GM19328 (cell line): ENCODE results near the gene TNFAIP3.
"Not testable (repeated sequence)": the region's sequence is repeated elsewhere in the genome, so short reads cannot be mapped to it uniquely, and the experiment has no call there.

Experiments used
- ATAC-seq: cut with Tn5 transposase; IDR thresholded peaks from one replicate; pipeline ENCODE4 v1.9.1; 2021; ENCODE audit warnings: mild to moderate bottlenecking, moderate library complexity; ENCODE audit not compliant: unreplicated experiment

TNFAIP3 gene

DNA sequence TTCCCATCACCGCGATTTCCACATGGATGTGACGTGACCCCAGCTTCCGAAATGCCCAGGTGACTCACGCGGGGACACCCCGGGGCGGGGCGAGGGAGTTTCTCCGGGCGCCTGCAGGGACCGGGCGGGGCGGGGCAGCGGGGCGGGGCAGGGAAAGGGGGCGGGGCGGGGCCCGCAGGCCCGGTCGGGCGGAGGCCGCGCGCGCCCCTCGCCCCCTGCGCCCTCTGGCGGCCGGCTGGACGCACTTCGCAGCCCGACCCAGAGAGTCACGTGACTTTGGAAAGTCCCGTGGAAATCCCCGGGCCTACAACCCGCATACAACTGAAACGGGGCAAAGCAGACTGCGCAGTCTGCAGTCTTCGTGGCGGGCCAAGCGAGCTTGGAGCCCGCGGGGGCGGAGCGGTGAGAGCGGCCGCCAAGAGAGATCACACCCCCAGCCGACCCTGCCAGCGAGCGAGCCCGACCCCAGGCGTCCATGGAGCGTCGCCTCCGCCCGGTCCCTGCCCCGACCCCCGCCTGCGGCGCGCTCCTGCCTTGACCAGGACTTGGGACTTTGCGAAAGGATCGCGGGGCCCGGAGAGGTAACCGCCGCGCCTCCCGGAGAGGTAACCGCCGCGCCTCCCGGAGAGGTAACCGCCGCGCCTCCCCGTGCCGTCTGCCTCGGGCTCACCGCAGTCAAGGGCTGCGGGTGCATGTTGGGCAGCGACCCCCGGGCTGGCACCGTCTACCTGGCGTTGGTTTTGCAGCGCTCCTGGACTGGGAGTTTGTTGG, at the start of gene TNFAIP3:
TNFAIP3 (plus strand) TSS at position 346 of the 771 bp plus-strand sequence. CDS start 3,969 bp downstream, outside the sequence.
- peak; percentile 65 for ATAC-seq

DNA sequence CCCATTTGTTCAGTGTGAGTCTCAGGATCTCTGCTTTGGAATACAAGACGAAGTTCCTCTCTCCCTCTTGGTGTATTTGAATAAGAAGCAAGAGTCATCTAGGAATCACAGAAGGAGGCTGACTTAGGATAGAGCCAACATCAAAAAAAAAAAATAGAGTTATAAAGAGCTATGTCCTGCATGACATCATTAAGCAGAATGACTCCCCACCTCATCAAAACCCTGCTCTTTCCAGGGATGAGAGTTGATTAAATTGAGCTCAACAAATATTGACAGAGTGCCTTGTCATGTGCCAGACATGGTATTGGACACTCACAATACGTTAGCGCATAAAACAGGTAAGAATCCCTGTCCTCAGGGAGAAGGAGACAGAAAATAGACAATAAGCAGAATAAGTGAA, 48.6 kb upstream of the TNFAIP3 start:
- ATAC-seq, result no peak

DNA sequence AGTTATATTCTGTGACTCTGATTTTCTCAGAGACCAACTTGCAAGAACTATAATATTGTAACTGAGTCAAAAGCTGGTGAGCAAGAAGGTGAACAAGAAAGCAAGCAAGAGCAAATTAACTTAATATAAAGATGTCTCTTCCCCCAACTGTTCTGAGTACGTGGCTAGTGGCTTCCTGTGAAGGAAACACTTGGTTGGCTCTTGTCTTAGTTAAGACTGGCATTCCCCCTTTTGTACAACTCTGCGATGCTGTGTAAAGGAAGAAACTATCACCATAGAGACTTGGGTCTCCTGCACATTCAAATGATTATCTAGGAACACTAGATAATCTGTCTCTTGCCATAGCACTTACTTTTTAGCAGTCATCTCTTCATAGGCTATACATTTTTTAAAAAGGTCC, 47.3 kb upstream of the TNFAIP3 start:
- no peak for ATAC-seq

DNA sequence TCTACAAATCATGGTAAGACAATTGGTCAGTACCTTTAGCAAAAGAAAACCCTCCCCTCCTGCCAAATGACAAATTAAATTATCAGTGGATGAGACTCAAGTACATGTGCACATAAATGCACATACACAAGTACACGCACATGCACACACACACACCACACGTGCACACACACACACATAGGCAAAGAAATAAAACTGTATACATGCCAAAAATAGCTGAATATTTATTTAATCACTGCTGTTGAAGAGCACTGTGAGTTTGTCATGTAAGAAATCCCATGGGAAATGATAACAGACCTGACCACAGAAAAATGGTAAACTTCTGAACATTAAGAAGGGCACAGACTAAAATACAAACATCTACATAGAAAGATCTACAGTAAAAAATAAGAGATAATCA, 46.6 kb upstream of the TNFAIP3 start:
- ATAC-seq, result no peak

DNA sequence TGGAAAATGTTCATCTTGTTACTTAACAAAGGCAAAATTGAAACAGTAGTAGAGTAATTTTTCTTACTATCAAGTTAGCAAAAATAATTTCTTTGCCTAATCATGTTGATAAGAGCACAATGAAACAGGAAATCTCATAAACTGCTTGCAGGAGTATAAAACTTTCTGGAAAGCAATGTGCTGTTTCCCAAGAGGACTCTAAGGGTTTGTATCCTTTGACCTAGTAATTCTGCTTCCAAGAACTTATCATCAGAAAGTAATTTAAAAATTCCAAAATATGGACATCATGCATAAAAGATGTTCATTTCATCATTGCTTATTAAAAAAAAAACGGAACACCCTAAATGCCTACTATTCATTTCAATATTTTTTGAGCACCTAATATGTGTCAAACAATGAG, 46.1 kb upstream of the TNFAIP3 start:
- no peak for ATAC-seq

DNA sequence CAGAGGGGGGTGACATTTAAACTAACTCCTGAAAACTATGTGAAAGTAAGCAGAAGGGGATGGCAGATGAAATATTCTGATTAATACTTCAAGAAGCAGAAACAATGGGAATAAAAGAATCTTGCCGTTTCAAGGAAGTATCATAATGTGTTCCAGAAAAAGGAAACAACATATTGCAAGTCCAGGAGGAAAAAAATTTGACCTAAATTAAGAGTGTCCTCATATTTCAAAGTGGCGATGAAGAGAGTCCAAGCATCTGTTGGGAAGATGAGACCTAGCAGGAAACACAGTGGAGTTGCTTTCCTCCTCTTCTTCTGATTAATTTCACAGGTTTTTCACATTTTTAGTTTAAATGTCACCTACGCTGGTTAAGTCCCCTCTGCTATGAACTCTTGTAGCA, 45.6 kb upstream of the TNFAIP3 start:
- no peak for ATAC-seq

DNA sequence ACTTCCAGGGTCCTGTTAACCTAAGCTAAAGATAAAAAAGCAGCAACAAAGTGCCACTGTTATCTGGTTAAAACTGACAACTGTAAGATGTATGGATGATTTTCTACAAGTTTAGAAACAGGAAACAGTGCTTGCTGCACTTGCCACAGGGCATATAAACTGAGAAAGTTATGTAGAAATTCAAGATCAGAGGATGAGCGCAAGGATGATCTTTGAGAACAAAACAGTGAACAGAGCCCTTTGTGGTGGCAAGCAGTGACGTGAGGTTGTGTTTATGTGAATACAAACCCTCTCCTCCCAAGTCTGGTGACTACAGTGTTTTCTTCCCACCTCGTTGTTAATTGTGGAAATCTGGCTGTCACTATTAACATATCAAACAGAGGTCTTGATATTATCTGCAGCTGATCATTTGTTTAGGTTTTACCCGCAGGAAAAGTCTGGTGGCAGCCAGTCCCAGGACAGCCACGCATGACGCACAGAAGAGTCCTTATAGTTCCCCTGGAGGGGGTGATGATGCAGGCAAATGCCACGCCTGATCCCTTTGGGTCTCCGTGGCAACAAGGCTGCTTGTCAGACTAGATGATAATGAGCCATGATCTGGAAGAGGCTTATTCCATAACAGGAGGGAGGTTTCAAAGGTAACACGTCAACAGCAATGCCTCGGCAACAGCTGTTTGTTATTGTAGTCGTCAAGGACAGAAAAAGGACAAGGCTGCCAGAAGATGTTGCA, 43.1 kb upstream of the TNFAIP3 start:
- ATAC-seq, result no peak

DNA sequence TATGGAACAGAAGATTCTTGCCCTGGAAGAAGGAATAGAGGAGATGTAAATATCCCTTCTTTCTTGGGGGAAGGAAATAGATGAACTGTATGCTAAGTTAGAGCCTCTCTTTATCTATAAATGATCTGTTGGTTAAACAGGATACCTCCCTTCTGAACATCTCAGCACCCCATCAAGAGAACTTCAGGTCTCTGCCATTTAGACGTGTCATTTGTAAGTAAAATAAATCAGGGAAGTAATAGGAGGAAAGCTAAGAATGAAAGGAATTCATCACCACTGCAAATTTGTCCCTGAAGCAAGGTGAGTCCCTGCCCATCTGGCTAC, 42.5 kb upstream of the TNFAIP3 start:
- ATAC-seq, result no peak

DNA sequence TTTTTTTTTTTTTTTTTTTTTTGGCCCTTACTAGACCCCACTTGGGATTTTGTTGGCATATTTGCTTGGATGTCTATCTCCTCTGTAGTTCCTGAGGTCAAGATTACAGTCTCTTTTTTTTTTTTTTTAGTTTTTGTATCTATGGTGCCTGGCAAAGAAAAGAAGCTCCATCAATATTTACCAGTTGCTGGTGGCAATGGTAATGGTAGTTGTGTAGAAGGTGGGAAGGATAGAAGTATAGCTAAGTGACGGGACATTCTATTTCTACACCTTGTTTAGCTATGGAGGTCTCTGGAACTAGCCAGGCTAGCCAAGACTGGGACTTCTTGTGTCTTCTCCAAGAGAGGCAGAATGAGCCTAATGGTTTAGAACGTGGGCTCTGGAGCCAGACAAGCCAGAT, 42.2 kb upstream of the TNFAIP3 start:
- no peak for ATAC-seq

DNA sequence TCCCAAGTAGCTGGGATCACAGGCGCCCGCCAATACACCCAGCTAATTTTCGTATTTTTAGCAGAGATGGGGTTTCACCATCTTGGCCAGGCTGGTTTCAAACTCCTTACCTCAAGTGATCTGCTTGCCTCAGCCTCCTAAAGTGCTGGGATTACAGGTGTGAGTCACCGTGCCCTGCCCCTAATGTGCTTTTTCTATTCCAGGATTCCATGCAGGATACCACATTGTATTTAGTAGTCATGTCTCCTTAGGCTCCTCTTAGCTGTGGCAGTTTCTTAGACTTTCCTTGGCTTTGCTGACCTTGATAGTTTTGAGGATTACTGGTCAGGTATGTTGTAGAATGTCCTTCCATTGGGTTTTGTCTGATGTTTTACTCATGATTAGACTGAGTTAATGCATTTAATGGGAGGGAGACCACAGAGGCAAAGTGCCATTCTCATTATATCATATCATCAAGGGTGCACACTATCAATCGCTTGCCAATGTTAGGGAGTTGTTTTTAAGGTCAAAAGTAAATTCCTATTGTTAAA, 39.6 kb upstream of the TNFAIP3 start:
- no peak for ATAC-seq

DNA sequence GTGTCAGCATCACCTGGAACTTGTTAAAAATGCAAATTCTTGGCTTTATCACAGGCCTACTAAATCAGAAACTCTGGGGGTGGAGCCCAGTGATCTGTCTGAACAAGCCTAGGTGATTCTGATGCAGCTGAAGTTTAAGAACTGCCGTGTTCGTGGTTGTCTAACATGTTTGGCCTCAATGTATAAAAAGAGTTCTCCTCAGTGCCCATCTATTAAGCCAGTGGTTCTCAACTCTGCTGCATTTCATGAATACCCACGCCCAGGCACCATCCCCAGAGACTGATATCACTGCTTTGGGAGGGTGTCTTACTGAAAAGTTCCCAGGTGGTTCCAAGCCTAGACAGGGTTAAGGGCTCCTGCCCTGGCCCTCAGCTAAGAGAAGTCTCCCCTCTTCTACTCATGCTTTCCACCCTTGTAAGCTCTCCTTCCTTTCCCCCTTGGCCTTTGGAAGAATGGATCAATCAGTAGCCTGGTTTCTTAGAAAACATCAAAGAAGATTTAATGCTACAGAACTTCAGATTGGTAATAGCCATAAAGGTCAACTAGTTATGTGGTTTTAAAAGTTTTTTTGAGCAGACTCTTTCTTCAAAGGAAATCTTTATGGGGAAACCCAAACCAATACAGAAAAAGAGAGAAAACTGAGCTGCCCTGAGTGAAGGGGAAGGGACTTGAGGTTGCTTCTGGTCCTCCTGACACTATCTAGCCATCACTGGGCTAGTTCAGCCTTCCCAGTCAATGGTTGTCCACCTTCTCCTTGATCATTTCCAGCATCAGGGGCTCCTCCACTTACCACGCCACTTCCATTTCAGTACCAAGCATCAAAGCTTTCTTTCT, 38.9 kb upstream of the TNFAIP3 start:
- ATAC-seq, result peak; percentile 48

DNA sequence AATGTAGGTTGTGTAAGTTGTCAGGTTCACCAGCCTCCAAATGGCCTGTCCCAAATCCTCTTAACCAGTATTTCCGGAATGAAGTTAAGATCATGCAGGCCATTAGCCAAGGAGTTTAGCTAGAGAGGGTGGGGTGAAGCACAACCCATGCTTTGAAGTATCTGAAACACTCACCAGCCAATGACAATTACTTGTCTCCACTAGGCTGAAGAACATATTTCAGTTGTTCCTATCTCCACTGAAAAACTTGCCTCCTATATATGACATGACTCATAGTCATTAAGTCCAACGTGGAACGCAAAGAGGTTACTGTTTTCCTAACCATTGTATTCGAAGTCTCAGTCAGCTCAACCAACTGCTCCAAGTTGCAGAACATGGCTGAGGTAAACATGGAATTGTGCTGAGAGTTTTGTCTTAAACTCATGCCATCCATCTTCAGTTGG, 37.4 kb upstream of the TNFAIP3 start:
- ATAC-seq, result no peak

DNA sequence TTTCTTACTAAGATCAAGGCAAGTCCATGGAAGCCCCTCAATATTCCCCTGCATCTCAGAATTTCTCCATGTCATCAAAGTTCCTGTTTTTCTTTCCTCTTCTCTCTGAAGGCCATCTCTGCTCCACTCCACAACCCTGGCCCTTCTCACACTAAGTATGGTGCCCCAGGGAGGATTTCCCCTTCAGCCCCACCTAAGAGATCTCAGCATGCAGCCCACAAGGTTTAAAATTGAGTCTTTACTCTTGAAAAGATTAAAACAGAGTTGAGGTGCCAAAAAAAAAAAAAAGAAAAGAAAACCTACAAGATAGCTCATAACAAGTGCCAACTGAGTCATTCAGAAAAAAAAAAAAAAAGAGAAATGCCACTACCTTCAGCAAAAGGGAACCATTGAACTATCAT, 36.5 kb upstream of the TNFAIP3 start:
- ATAC-seq, result no peak

DNA sequence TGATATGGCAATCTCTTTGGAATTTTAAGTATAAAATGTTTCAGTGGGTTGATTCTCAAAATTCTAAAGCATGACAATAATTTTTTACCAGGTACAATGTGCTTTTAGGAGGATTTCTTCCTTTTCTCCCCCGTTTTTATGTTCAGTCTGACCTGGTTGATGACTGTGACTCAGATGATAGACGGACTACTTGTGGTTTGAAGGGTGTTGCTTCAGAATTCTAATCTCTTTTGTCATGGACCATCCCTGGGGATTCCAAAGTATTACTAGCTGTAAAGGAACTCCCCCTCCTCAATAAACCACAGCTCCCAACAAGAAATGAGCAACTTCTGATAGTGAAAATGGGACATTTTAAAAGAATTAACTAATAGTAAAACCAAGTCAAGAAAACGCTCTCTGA, 34.9 kb upstream of the TNFAIP3 start:
- no peak for ATAC-seq

DNA sequence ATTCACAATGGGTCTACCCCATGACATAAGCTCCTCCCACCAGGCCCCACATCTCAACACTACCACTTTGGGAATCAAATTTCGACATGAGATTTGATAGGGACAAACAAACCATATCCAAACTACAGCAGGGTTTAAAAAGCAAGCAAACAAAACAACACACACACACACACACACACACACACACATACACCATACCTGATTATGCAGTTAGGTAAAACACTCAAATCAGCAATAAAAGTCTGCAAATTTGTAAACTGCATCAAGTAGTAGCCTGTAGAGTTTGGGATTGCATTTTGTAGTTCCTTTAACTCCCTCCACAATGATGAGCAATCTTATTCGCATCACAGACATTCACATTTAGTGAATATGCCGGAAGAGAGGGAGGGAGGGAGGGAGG, 32.6 kb upstream of the TNFAIP3 start:
- ATAC-seq, result no peak

DNA sequence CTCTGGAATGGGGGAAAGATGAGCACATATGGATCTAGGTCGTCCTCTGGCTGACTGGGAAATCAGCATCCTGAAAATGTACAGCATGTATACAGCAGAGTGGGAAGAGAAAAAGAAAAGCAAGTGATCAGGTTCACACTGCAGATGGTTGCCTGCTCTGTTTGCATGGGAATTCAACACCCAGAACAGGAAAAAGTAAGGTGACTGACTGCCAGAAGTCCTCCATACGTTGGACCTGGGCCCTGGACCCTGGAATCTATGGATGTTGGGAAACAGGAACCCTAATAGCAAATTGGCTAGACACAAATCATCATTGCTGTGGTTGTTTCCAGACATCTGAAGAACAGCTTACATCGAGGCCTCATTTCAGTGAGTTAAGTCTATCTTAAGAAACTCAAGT, 30.3 kb upstream of the TNFAIP3 start:
- ATAC-seq, result no peak

DNA sequence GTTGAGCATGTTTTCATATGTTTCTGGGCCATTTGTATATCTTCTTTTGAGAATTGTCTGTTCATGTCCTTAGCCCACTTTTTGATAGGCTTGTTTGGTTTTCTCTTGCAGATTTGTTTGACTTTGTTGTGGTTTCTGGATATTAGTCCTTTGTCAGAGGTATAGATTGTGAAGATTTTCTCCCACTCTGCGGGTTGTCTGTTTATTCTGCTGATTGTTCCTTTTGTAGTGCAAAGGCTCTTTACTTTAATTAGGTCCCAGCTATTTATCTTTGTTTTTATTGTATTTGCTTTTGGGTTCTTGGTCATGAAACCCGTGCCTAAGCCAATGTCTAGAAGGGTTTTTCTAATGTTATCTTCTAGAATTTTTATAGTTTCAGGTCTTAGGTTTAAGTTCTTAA, 29.0 kb upstream of the TNFAIP3 start:
- ATAC-seq, result not testable (repeated sequence)

DNA sequence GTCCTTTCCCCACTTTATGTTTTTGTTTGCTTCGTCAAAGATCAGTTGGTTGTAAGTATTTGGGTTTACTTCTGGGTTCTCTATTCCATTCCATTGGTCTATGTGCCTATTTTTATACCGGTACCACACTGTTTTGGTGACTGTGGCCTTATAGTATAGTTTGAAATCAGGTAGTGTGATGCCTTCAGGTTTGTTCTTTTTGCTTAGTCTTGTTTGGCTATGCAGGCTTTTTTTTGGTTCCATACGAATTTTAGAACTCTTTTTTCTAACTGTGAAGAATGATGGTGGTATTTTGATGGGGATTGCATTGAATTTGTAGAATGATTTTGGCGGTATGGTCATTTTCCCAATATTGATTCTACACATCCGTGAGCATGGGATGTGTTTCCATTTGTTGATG, 28.5 kb upstream of the TNFAIP3 start:
- not testable (repeated sequence) for ATAC-seq

DNA sequence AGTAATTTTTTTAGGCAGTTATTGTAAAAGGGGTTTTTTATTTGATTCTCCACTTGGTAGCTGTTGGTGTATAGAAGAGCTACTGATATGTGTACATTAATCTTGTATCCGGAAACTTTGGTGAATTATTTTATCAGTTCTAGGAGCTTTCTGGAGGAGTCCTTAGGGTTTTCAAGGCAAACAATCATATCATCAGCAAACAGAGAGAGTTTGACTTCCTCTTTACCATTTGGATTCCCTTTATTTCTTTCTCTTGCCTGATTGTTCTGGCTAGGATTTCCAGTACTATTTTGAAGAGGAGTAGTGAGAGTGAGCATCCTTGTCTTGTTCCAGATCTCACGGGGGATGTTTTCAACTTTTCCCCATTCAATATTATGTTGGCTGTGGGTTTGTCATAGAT, 28.0 kb upstream of the TNFAIP3 start:
- ATAC-seq, result no peak

DNA sequence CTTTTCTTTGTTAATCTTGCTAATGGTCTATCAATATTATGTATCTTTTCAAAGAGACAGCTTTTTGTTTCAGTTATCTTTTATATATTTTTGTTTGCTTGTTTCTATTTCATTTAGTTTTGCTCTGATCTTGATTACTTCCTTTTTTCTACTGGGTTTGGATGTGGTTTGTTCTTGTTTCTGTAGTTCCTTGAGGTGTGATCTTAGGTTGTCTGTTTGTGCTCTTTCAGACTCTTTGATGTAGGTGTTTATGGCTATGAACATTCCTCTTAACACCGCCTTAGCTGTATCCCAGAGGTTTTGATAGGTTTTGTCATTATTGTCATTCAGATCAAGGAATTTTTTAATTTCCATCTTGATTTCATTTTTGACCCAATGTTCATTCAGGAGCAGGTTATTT, 26.8 kb upstream of the TNFAIP3 start:
- ATAC-seq, result no peak

DNA sequence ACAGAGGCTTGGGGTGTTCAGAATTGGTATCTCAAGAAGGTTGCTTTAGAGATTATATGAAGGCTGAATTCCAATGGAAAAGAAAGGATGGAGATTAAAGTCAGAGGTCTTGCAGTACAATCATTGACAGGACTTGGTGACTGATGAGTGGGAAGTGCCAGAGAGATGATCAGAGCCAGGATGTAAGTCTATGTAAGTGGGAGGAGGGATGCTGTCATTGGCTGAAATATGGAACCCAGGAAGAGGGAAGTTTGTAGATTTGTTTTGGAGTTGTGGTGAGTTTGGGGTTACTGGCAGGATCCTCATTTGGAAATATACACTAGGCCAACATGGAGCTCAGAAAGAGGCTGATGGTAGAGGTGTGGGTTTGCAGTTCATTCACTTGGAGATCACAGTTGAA, 23.8 kb upstream of the TNFAIP3 start:
- ATAC-seq, result no peak
